A673 (cell line): ENCODE results near the gene KLHL42. TPM values are rescaled to one million over a fixed set of nuclear protein-coding genes. Genes with fewer than 3 reads are reported as not detected.

ENCODE experiments used
- BruUV-seq: library from RNA; stranded (reverse); fragments of 400-500 nt; replicated peaks from 2 replicates; lab custom pipeline; 2021; lab: Mats Ljungman, UMichigan
- CTCF ChIA-PET: fragments of 300-600 bp; sonication (Branson Sonifier 250); formaldehyde crosslinking; loops from one replicate; lab custom pipeline; 2022; ENCODE audit warnings: antibody characterized with exemption; lab: Charles Lee
- POLR2A ChIA-PET: fragments of 300-600 bp; sonication (Branson Sonifier 250); formaldehyde crosslinking; loops from one replicate; lab custom pipeline; 2022; ENCODE audit warnings: antibody characterized with exemption; ENCODE audit not compliant: low non-redundant PET; lab: Charles Lee
- DNase-seq: peaks from one replicate; pipeline ENCODE4 v3.0.0-alpha.2; 2015; ENCODE audit warnings: low spot score
- H3K27ac ChIP-seq: fragments of 200-600 bp; sonication (generic); 2 replicates; pipeline ENCODE4 v1.5.1; 2016; ENCODE audit warnings: mixed run types, low read depth, mild to moderate bottlenecking, mixed read lengths, antibody characterized with exemption, low read length; ENCODE audit not compliant: poor library complexity, severe bottlenecking
- H3K27me3 ChIP-seq: fragments of 200-600 bp; sonication (generic); replicated peaks from 2 replicates; pipeline ENCODE4 v1.6.1; 2017; ENCODE audit warnings: mixed run types, low read depth, mild to moderate bottlenecking, mixed read lengths, antibody characterized with exemption, low read length; ENCODE audit not compliant: insufficient read depth, poor library complexity
- H3K36me3 ChIP-seq: fragments of 200-600 bp; sonication (generic); 2 replicates; pipeline ENCODE4 v1.6.1; 2016; ENCODE audit warnings: mixed run types, mild to moderate bottlenecking, mixed read lengths, antibody characterized with exemption, low read length; ENCODE audit not compliant: insufficient read depth, poor library complexity, severe bottlenecking
- H3K4me1 ChIP-seq: fragments of 200-600 bp; sonication (generic); 2 replicates; pipeline ENCODE4 v1.6.1; 2017; ENCODE audit warnings: mixed run types, mild to moderate bottlenecking, mixed read lengths, antibody characterized with exemption, low read length; ENCODE audit not compliant: insufficient read depth, poor library complexity, severe bottlenecking
- H3K4me3 ChIP-seq: fragments of 200-600 bp; sonication (generic); 2 replicates; pipeline ENCODE4 v1.5.1; 2016; ENCODE audit warnings: low read depth, mixed run types, mild to moderate bottlenecking, mixed read lengths, low read length; ENCODE audit not compliant: poor library complexity, severe bottlenecking
- H3K9me3 ChIP-seq: fragments of 200-600 bp; sonication (generic); 2 replicates; pipeline ENCODE4 v1.6.1; 2016; ENCODE audit warnings: mixed run types, low read depth, mild to moderate bottlenecking, mixed read lengths, antibody characterized with exemption, low read length; ENCODE audit not compliant: poor library complexity, severe bottlenecking
- CTCF ChIP-seq: fragments of 300-800, 200-600 bp; sonication (generic); conservative IDR thresholded peaks from 2 replicates; pipeline ENCODE4 v1.5.1; 2017; ENCODE audit warnings: low read depth, mild to moderate bottlenecking, antibody characterized with exemption, low read length, moderate library complexity, mixed read lengths
- EZH2 ChIP-seq: fragments of 200-600 bp; sonication (generic); IDR thresholded peaks from 2 replicates; pipeline ENCODE4 v1.6.1; 2017; ENCODE audit warnings: borderline replicate concordance, low read depth, mild to moderate bottlenecking, mixed read lengths, antibody characterized with exemption, low read length; ENCODE audit not compliant: poor library complexity, severe bottlenecking
- intact Hi-C: fragments of 100-400 bp; cut with micrococcal nuclease; formaldehyde crosslinking; loops from one replicate; pipeline ENCODE4 v1.10.0; 2022; ENCODE audit not compliant: unreplicated experiment
- total RNA-seq: library from RNA; stranded (reverse); gene quantifications from 2 replicates; pipeline ENCODE4 v1.2.3, GENCODE V29; 2021

Gene KLHL42
- total RNA-seq, 1 experiment from 2014 or later, result 32.4 TPM

- H3K4me3 ChIP-seq, result no peak overlapping the region
- ChIA-PET CTCF (no interaction called here), POLR2A (no interaction called here)
- no peak for DNase-seq
- H3K36me3 ChIP-seq, result peaks cover 4% of the 10 kb centered on the region
- no TSS peak for BruUV-seq
- no peak for TF ChIP-seq EZH2
- TF ChIP-seq CTCF, result no peak
- no peaks in the 10 kb centered on the region for H3K9me3 ChIP-seq
- H3K4me1 ChIP-seq, result no peaks in the 10 kb centered on the region
- no peak overlapping the region for H3K27ac ChIP-seq
- intact Hi-C loops, result no loop called here
- no peaks in the 10 kb centered on the region for H3K27me3 ChIP-seq
Measured at GRCh38 chr12:27751386-27752047, 28.5 kb upstream of the KLHL42 start.

GRCh38 chr12:27754795-27755194 lies 25.2 kb upstream of the KLHL42 start:
- Histone ChIP-seq H3K36me3 (peaks cover 8% of the 10 kb centered on the region), H3K27ac (no peak overlapping the region), H3K4me1 (no peaks in the 10 kb centered on the region), H3K27me3 (no peaks in the 10 kb centered on the region), H3K9me3 (no peaks in the 10 kb centered on the region), H3K4me3 (no peak overlapping the region)
- ChIA-PET CTCF (no interaction called here), POLR2A (no interaction called here)
- no TSS peak for BruUV-seq
- no peak for DNase-seq
- TF ChIP-seq CTCF (no peak), EZH2 (no peak)
- intact Hi-C loops, result no loop called here

- H3K4me3 ChIP-seq, result no peak overlapping the region
- no peak overlapping the region for H3K27ac ChIP-seq
- TF ChIP-seq CTCF, result no peak
- POLR2A ChIA-PET, result interaction anchor here (0.6 kb wide), 1 partner anchor 73 kb away, joined by 4 read pairs; no protein-coding TSS in a partner anchor
- no peaks in the 10 kb centered on the region for H3K4me1 ChIP-seq
- no peak for DNase-seq
- H3K36me3 ChIP-seq, result peaks cover 8% of the 10 kb centered on the region
- no peaks in the 10 kb centered on the region for H3K9me3 ChIP-seq
- no TSS peak for BruUV-seq
- CTCF ChIA-PET, result no interaction called here
- H3K27me3 ChIP-seq, result no peaks in the 10 kb centered on the region
- intact Hi-C loops, result no loop called here
Measured at GRCh38 chr12:27756670-27757195, 23.3 kb upstream of the KLHL42 start.
